Measurements from ENCODE around the gene TAS2R40. TPM values are rescaled to one million over a fixed set of nuclear protein-coding genes. Genes with fewer than 3 reads are reported as not detected.

The TAS2R40 gene
- total RNA-seq, 2 donors from 2014 or later: not detected

DNA sequence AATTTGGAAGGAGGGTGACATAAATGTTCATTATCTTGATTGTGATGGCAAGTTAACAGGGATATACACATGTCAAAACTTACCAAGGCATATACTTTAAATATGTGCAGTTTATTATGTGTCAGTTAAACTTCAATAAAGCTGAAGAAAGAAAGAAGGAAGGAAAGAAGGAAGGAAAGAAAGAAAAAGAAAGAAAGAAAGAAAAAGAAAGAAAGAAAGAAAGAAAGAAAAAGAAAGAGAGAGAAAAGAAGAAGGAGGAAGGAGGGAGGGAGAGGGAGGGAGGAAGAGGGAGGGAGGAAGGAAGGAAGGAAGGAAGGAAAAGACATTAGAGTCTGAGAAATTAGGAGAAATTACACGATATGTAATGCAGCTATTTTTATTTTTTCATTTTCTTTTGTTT lies 25.5 kb downstream of the TAS2R40 start:
- Mint-ChIP-seq H3K27ac (no peak overlapping the region), H3K36me3 (ENCODE audit: low read depth) (no peaks in the 10 kb centered on the region)

GRCh38 chr7:143248761-143249354 lies 27.0 kb downstream of the TAS2R40 start:
- Mint-ChIP-seq H3K4me1 (no peaks in the 10 kb centered on the region), H3K36me3 (ENCODE audit: low read depth) (no peaks in the 10 kb centered on the region), H3K4me3 (no peak overlapping the region), H3K9me3 (peaks cover 7% of the 10 kb centered on the region), H3K27me3 (ENCODE audit: insufficient read depth) (peaks cover 13% of the 10 kb centered on the region), H3K27ac (no peak overlapping the region)
- Histone ChIP-seq H3K27me3 (ENCODE audit: control insufficient read depth, insufficient read depth, low read length, poor library complexity, severe bottlenecking) (no peaks in the 10 kb centered on the region), H3K4me3 (ENCODE audit: low read length) (no peak overlapping the region), H3K27ac (ENCODE audit: low read depth, low read length) (no peak overlapping the region), H3K4me1 (ENCODE audit: control insufficient read depth, insufficient read depth, low read length) (no peaks in the 10 kb centered on the region), H3K9me3 (ENCODE audit: control insufficient read depth, low read length) (peaks cover 7% of the 10 kb centered on the region), H3K9ac (ENCODE audit: extremely low read depth, low read length, poor library complexity, severe bottlenecking) (no peak overlapping the region), H3K36me3 (ENCODE audit: control insufficient read depth, insufficient read depth, low read length) (no peaks in the 10 kb centered on the region)
- TF ChIP-seq, protein P1, sequence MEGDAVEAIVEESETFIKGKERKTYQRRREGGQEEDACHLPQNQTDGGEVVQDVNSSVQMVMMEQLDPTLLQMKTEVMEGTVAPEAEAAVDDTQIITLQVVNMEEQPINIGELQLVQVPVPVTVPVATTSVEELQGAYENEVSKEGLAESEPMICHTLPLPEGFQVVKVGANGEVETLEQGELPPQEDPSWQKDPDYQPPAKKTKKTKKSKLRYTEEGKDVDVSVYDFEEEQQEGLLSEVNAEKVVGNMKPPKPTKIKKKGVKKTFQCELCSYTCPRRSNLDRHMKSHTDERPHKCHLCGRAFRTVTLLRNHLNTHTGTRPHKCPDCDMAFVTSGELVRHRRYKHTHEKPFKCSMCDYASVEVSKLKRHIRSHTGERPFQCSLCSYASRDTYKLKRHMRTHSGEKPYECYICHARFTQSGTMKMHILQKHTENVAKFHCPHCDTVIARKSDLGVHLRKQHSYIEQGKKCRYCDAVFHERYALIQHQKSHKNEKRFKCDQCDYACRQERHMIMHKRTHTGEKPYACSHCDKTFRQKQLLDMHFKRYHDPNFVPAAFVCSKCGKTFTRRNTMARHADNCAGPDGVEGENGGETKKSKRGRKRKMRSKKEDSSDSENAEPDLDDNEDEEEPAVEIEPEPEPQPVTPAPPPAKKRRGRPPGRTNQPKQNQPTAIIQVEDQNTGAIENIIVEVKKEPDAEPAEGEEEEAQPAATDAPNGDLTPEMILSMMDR (conservative IDR thresholded peaks at IDR 0.05): no peak
- no peak for DNase-seq
- 83% methylated on average over 2 of the region's 2 CpGs; no CpG with 5 or more reads in 1 of the 2 experiments for WGBS, 2 experiments (ENCODE audit: insufficient coverage in 1 of 2, insufficient read length in 1 of 2)

More for the DNA sequence above, 25.5 kb downstream of the TAS2R40 start:
- Mint-ChIP-seq H3K4me3 (no peak overlapping the region), H3K27me3 (ENCODE audit: insufficient read depth) (peaks cover 13% of the 10 kb centered on the region), H3K9me3 (no peaks in the 10 kb centered on the region), H3K4me1 (no peaks in the 10 kb centered on the region)
- Histone ChIP-seq H3K4me1 (ENCODE audit: control insufficient read depth, insufficient read depth, low read length) (no peaks in the 10 kb centered on the region), H3K27ac (ENCODE audit: low read depth, low read length) (no peak overlapping the region), H3K4me3 (ENCODE audit: low read length) (no peak overlapping the region), H3K36me3 (ENCODE audit: control insufficient read depth, insufficient read depth, low read length) (no peaks in the 10 kb centered on the region), H3K9ac (ENCODE audit: extremely low read depth, low read length, poor library complexity, severe bottlenecking) (no peak overlapping the region), H3K27me3 (ENCODE audit: control insufficient read depth, insufficient read depth, low read length, poor library complexity, severe bottlenecking) (no peaks in the 10 kb centered on the region), H3K9me3 (ENCODE audit: control insufficient read depth, low read length) (no peaks in the 10 kb centered on the region)
- WGBS, 2 experiments (ENCODE audit: insufficient coverage in 1 of 2, insufficient read length in 1 of 2): no CpG with 5 or more reads among the region's 1 CpG
- TF ChIP-seq, protein P1 (conservative IDR thresholded peaks at IDR 0.05): no peak
- no peak for DNase-seq

DNA sequence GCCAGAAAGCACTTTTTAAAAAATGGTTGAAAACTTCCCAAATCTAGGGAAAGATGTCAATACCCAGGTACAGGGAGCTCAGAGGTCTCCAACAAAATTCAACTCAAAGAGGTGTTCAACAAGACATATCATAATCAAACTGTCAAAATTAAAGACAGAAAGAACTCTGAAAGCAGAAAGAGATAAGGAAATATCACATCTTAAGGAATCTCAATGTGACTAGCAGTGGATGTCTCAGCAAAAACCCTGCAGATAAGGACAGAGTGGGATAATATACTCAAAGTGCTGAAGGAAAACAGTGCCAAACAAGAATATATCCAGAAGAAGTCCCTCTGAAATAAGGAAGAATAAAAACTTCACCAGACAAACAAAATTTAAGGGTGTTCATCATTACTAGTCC lies 28.4 kb downstream of the TAS2R40 start:
- H3K27ac ChIP-seq (ENCODE audit: low read depth, low read length): no peak overlapping the region
- peaks cover 11% of the 10 kb centered on the region for H3K9me3 ChIP-seq (ENCODE audit: control insufficient read depth, low read length)
- no peaks in the 10 kb centered on the region for H3K27me3 ChIP-seq (ENCODE audit: control insufficient read depth, insufficient read depth, low read length, poor library complexity, severe bottlenecking)
- DNase-seq: no peak
- no peak overlapping the region for H3K4me3 ChIP-seq (ENCODE audit: low read length)
- no peaks in the 10 kb centered on the region for H3K36me3 ChIP-seq (ENCODE audit: control insufficient read depth, insufficient read depth, low read length)
- Mint-ChIP-seq H3K36me3 (ENCODE audit: low read depth) (no peaks in the 10 kb centered on the region), H3K4me3 (no peak overlapping the region), H3K27ac (no peak overlapping the region), H3K4me1 (no peaks in the 10 kb centered on the region), H3K9me3 (peaks cover 12% of the 10 kb centered on the region), H3K27me3 (ENCODE audit: insufficient read depth) (peaks cover 12% of the 10 kb centered on the region)
- TF ChIP-seq, protein P1 (conservative IDR thresholded peaks at IDR 0.05): no peak
- no peak overlapping the region for H3K9ac ChIP-seq (ENCODE audit: extremely low read depth, low read length, poor library complexity, severe bottlenecking)
- no peaks in the 10 kb centered on the region for H3K4me1 ChIP-seq (ENCODE audit: control insufficient read depth, insufficient read depth, low read length)

Data from endodermal cell (in vitro differentiated cells).